ENCODE data around the gene GPR21.

The GPR21 gene

DNA sequence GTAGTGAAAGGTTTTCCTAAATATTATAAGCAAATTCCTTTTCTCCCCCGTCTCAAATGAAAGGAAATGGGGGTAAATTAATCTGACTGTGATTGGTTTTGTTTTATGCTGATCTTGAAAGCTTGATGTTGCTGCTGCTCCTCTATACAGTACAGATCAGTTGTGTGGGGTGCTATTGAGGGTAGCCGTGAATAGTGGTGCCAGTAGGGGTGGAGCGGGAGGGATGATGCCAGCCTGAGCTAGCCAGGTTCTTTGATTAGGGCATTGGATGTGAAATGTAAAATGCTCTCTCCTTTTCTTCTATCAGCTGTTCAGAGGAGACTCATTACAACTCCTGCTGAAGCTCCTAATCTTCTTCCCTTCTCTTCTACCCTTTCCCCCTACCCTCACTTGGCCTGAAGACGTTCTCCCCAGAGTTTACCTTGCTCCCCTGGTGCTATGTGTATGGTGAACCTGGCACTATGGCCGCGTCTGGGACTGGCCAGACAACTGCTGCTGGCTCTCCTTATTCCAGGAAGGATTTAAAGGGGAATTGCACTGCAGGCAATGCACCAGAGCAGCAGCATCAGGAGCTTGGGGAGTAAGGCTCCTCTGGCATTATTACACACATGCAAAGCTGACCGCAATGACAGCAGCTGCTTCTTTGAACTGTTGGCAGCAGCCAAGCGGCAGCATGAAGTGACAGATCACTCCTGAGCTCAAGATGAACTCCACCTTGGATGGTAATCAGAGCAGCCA, 566 bp downstream of the GPR21 start:
- no peak for DNase-seq (ENCODE audit: low read depth, low spot score)

DNA sequence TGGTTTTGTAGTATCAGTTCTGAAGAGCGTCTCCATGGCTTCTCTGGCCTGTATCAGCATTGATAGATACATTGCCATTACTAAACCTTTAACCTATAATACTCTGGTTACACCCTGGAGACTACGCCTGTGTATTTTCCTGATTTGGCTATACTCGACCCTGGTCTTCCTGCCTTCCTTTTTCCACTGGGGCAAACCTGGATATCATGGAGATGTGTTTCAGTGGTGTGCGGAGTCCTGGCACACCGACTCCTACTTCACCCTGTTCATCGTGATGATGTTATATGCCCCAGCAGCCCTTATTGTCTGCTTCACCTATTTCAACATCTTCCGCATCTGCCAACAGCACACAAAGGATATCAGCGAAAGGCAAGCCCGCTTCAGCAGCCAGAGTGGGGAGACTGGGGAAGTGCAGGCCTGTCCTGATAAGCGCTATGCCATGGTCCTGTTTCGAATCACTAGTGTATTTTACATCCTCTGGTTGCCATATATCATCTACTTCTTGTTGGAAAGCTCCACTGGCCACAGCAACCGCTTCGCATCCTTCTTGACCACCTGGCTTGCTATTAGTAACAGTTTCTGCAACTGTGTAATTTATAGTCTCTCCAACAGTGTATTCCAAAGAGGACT, 1.5 kb downstream of the GPR21 start:
- no peak for DNase-seq (ENCODE audit: low read depth, low spot score)

DNA sequence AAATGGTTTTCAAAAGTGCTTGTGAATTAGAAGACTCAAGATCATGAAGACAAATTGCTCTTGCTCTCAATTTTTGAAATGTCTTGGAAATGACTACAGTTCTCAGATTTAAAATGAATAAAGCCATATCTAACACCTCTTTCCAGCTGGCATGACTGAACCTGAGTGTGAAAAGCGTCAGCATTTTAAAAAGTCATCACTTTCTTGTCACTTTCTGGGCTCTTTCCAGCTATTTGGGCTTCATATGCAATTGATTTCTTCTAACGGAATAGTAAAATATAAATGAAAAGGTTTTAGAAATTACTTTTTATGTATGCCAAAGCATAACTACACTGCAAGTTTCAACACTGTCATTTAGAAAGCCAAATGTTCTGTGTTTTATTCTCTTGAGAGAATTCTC, 2.3 kb downstream of the GPR21 start:
- no peak for DNase-seq (ENCODE audit: low read depth, low spot score)

DNA sequence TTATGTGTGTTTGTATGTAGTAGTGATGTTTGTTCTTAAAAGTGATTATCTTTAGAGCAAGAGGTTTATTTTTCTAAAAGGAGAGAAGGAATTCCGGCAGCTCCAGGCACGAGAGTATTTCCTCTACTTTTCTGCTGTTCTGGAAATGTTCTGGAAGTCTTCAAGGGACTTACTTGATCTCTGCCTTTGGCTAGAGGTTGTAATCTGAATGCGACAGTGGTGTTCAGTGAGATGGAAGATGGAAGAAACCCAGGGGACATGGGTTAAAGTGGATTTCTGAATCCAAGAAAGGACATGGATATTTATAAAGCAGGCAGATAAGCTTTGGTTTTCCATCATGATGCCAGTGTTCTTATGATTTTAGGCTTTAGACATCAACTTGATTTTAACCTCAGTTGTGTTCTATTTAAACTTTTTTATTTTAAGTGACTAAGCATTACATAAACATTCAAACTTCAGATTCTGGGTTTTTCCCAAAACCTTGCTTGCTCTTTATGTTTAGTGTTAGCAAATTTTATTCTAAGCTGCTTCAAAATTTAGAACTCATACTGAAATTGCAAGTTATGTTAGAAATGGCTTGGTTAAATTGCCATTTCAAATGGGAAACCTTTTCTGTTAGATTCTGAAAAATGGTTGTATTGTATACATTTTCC, 3.6 kb downstream of the GPR21 start:
- no peak for DNase-seq (ENCODE audit: low read depth, low spot score)

DNA sequence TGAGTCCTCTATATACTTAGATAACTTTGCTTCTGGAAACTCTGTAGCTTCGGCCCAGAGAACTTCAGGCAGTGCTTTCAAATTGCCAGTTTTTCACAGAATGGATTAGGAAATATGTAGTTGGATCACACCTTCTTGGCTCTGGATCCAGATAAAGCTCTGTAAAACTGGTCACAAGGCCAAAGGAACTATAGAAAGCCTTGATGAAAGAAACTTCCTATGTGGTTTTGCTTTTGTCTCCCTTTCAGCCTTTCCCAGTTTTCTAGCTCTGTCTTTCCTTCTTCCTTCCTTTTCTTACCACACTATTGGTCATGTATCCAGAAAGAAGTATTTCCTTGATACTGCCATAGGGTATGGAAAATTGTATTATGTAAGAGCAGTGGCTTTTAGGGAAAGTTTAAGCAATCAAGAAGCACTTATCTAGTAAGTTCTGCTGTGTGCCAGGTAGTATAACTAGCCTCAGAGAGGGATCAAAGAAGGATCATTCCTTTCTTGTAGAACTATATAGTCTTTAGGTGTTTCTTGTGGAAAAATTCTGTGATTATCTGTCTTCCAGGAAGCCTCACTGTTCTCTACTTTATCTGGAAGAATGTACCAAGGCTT, 6.3 kb downstream of the GPR21 start:
- no peak for DNase-seq (ENCODE audit: low read depth, low spot score)

DNA sequence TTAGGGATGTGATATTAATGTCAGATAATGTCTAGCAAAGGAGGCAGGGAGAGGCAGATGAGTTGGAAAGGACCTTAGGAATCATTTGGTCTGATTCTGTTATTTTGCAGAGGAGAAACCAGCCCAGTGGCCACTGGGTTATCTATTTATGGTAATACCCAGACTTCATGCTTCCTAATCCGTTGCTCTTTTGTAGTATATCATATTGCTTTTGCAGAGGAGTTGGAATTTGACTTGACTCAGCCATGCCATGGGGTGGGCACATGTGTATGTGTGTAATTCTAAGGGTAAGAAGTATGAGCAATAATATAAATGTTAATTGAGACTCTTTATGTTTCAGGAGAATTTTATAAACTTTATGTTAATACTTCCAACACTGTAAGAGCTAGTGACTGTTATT, 7.3 kb downstream of the GPR21 start:
- DNase-seq (ENCODE audit: low read depth, low spot score) = no peak

DNA sequence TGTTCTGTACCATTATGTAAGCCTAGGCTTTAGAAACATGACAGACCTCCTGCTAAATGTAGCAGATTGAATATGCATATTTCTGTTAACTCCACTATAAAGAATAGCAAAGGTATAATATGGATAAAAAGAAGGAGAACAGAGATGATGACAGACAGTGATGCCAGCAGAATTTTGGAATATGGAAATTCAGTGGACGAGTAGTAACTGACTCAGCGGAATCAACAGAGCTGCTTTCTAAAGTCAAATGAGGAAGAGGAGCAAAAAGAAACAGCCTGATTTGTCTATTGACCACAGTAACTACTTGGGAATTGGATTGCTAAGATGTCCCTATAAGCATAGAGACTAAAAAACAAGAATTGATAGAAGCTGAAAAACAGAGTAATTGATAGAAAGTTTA, 8.0 kb downstream of the GPR21 start:
- DNase-seq (ENCODE audit: low read depth, low spot score) = no peak

DNA sequence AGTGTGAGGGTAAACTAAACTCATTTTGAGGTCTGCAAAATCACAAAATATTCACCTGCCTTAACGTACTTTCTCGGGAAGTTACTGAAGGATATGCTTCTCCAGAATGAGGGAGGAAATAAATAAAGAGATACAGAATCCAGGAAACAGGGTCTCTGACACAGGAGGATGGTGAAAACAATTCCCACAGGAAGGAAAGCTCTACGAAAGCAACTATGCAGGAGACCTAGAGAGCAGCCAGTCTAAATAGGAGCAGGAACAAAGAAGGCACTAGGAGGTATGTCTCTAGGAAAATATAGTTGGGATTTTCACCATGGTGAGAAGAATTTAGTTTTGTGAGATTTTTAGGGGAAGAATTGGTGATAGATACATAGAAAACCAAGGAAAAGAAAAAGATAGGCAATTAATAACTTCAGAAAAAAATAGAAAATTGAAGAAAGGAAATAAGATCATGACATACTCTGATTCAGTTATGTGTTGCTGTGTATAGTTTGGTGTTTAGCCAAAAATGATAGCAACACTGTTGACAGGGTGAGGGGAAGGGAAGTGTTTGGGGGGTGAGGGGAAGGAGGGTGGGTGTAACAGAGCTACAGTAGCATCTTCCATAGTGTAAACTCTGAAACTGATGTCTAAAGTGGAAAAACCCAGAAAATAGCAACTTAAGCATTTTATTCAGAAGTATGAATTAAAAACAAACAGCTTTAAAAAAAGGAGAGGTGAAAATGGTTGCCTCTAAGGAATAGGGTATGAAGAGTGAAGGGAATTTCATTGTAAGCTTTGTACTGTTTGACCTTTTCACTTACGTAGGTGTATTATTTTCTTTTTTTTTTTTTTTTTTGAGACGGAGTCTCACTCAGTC, 9.8 kb downstream of the GPR21 start:
- no peak for DNase-seq (ENCODE audit: low read depth, low spot score)

DNA sequence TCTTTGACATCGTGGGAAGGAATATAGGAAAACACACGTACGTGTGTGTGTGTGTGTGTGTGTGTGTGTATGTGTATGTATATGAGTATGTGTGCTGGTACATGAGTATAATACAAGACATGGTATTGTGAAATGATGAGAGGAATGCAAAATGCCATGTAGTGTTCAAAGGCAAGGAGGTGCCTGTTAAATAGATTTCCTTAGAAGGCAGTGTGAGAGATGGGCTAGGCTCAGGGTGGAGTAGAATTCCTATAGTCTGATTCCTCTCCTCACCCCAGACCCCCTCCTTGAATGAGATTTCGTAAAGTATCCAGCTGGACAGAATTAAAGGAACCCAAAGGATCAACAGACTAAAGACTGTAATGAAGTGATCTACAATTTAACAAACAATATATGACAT, 11.1 kb downstream of the GPR21 start:
- DNase-seq (ENCODE audit: low read depth, low spot score) = no peak

DNA sequence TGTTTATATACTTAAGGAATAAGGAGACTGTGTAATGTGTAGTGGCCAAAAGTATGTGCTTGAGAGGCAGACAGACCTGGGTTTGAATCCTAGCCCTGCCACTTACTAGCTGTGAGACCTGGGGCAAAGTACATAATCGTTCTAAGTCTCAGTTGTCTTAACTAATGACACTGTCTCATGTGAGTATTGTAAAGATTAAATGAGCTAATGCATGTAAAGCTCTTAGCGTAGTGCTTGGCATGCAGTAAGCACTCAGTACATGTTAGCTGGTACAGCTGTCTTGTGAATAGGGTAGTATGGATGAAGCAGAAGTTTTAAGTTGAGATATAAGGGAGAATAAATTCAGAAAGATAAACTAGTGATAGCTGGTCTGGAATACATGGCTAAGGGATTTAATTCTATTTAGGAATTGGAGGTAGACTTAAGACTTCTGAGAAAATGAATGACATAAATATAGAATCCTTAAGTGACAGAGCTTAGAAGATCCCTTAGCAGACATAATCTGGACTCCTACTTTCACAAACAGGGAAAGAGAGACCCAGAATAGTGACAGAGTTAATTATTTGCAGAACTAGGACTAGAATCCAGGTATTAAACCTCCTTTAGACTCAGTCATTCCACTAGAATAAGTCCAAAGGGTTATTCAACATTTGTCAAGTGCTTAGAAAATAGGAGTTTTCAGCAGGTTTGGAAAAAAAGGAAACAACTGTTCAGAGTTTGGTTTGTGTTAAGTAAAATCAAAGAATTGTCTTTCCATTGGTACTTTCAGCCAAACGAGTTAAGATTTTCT, 13.1 kb downstream of the GPR21 start:
- no peak for DNase-seq (ENCODE audit: low read depth, low spot score)

DNA sequence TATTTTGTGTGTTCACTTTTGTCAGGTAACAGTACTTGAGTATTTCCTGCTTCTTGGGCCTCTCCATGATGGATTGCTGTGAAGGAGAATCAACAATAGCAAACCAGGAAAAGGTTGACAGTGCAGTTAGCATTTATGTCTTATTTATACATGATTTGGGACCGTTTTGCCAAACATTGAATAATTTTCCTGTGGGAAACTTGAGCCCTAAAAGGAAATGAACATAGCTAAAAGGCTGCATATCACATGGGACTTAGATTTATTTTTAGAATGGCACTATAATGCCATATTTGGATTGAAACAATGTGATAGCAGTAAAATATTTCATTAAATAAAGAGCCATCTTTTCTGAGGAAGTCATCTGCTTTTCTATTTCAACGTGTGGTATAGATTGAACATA, 15.3 kb downstream of the GPR21 start:
- no peak for DNase-seq (ENCODE audit: low read depth, low spot score)

DNA sequence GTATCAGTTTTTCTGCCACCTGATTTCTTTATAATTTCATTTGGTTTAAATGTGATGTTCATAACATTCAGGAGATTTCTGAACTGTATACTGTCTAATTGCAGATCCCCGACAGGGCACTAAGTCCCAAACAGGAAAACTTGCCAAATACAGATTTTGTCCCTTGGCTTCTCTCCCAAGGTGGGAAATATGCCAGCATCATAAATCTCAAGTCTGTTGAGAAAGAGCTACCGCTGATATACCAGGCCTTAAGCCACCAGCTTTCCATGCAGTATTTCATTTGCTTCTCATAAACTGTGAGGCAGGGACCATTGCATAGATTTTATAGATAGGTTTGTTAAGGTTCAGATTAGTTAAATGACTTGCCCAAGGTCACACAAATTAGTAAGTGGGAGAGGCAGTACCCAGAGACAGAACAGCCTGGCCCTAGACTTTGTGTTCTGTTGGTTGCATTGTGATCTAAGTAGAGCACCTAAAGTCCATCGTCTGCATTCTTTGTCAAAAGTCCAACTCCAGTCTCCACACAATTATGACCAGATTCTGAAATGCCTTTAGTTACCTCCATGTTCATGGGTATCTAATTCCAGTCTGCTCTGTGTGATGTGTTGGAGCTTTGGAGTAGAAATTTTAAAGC, 16.2 kb downstream of the GPR21 start:
- DNase-seq (ENCODE audit: low read depth, low spot score) = no peak

DNA sequence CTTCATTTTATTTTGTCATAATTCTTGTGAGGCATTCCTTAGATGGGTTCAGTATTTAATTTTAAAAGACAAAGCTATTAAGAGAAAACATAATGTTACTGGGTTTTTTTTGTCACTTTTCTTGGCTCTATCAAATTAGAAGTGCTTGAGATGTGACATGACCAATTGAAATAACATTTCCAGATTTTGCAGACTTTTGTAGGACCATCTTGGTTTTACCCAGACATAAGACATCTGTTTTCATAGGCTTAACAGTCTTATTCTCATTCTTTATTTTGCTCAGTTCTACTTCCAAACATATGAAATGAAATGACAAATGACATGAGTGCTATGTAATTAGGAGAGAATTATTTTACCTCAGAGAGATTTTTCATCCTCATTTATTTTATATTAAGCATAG, 19.6 kb downstream of the GPR21 start:
- no peak for DNase-seq (ENCODE audit: low read depth, low spot score)

DNA sequence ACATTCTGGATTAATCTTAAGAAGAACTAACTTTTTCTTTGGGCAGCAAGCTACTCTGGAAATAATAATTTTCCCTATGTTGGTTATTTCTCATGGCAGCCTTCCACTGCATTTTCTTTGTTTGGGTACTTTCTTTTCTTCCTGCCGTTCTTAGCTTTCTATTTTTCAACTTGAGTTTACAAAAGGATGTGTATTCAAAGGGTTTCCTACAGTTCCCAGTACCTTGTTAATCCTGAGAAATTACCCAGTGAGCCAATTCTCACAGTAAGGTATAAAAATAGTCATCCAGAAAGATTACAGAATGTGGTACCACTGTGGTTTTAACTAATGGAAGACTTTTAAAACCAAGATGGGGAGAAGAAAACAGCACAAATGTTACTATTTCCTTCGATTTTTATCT, 20.2 kb downstream of the GPR21 start:
- no peak for DNase-seq (ENCODE audit: low read depth, low spot score)

DNA sequence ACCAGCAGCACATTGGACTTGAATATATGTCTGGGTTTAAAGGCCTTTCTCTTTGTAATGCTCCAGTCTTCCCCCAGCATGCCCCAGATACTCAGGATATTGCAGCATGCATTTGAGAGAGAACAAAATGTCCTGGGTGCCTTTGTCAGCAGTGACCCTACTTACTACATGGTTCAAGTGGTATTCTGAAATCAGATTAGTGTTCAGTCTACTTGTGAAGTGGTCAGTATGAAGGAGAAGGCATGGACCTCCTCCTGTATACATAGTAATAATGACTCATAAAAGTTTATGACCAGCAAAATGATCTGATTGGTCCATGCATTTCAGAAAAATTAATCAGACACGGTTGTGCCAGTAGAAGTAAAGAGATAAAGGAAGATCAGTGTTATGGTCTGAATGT, 25.4 kb downstream of the GPR21 start:
- no peak for DNase-seq (ENCODE audit: low read depth, low spot score)

DNA sequence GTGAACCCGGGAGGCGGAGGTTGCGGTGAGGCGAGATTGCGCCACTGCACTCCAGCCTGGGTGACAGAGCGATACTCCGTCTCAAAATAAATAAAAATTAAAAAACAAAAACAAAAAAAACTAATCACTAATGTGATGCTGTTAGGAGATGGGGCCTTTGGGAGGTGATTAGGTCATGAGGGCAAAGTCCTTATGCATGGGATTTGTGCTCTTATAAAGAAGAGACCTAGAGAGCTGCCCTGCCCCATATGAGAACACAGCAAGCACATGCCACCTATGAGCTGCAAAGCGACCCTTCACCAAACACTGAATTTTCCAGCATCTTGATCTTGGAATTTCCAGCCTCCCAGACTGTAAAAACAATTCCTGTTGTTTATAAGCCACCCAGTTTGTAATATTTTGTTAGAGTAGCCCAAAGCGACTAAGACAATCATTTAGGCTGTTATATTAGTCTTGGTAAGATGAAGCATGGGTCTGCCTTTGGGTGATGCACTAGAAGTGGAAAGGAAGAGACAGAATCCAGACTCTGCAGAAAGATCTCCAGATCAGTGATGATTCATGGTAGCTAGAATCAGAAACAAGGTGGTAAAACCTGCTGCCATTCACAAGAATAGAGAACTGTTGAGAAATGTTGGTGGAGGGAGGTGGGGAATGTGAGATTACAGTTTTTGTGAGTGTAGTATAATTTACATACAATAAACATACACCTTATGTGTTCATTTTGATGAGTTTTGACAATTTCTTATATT, 26.2 kb downstream of the GPR21 start:
- DNase-seq (ENCODE audit: low read depth, low spot score) = no peak

DNA sequence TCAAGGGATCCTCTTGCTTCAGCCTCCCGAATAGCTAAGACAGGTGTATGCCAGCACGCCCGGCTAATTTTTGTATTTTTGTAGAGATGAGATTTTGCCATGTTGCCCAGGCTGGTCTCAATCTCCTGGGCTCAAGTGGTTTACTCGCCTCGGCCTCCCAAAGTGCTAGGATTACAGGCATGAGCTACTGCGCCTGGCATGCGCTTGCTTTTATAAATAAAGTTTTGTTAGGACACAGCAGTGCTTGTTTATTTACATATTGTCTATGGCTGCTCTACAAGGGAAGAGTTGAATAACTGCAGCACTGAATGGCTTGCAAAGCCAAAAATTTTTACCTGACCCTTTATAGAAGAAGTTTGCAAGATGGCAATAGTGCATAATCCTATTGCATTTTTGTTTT, 27.7 kb downstream of the GPR21 start:
- no peak for DNase-seq (ENCODE audit: low read depth, low spot score)

DNA sequence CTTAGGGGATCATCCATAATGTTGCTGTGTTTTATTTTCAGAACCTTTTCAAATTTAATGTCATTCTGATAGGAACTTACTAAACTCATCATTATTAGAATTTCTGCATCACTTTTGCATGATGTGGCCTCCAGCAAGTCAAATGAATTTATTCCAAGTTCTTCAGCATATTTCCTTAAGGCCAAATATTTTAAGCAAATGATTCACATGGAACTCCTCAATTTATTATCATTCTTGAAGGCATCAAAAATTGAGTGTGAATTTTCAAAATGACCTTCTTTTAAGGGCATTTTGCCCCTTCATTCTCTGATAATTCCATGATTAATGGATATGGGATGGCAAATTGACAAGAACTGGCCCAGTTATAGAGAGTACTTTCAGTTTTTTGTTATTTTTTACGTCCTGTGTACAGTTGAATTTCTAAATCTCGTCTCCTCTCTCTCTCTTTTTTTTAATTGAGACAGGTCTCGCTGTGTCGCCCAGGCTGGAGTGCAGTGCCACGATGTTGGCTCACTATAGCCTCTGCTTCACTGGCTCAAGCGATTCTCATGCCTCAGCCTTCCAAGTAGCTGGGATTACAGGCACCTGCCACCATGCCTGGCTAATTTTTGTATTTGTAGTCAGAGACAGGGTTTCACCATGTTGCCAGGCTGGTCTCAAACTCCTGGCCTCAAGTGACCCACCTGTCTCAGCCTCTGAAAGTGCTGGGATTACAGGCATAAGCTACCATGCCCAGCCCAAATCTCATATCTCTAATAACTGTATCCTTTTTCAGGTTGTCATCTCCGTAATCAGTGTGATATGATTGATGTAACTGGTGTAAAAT, 29.1 kb downstream of the GPR21 start:
- no peak for DNase-seq (ENCODE audit: low read depth, low spot score)

DNA sequence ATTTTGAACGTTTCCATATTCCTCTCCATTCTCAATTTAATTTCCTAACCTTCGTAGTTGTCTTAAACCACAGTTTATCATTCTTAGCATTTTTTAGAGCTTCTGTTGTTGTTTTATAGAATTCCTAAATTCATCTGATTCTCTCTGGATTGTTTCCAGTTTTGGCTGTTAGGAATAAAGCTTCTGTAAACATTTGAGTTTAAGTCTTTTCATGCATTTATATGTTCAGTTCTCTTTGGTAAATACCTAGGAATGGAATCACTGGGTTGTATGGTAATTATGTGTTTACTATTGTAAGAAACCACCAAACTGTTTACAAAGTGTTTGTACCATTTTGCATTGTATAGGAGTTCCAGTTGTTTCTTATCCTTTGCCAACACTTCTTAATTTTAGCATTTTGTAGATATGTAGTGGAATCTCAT, 29.7 kb downstream of the GPR21 start:
- DNase-seq (ENCODE audit: low read depth, low spot score) = no peak

All from iPS DF 19.7 (cell line).